Activated CD4-positive, alpha-beta memory T cell treated with anti-CD3 and anti-CD28 coated beads for 36 hours (primary cell): ENCODE results near the gene NSUN3. TPM values are rescaled to one million over a fixed set of nuclear protein-coding genes. Genes with fewer than 3 reads are reported as not detected.
"Not testable (repeated sequence)": the region's sequence is repeated elsewhere in the genome, so short reads cannot be mapped to it uniquely, and the experiment has no call there.

Experiments used
- CTCF ChIA-PET: fragments of 350-600 bp; sonication (Branson Sonifier 250); formaldehyde crosslinking; loops from one replicate; lab custom pipeline; 2021; ENCODE audit warnings: antibody characterized with exemption, inconsistent platforms; lab: Charles Lee
- POLR2A ChIA-PET: fragments of 350-600 bp; sonication (Branson Sonifier 250); formaldehyde crosslinking; loops from one replicate; lab custom pipeline; 2021; ENCODE audit warnings: antibody characterized with exemption; lab: Charles Lee
- DNase-seq: peaks from one replicate; pipeline ENCODE4 v3.0.0-alpha.2; 2020
- H3K27ac Mint-ChIP-seq: one replicate; pipeline ENCODE4 v1.8.0; 2021; ENCODE audit warnings: mixed read lengths
- H3K27me3 Mint-ChIP-seq: one replicate; pipeline ENCODE4 v1.8.0; 2021; ENCODE audit warnings: mixed read lengths
- H3K36me3 Mint-ChIP-seq: one replicate; pipeline ENCODE4 v1.8.0; 2021; ENCODE audit warnings: mixed read lengths
- H3K4me1 Mint-ChIP-seq: one replicate; pipeline ENCODE4 v1.8.0; 2021; ENCODE audit warnings: low read depth, mixed read lengths
- H3K4me3 Mint-ChIP-seq: one replicate; pipeline ENCODE4 v1.8.0; 2021; ENCODE audit warnings: mild to moderate bottlenecking, mixed read lengths
- H3K9me3 Mint-ChIP-seq: one replicate; pipeline ENCODE4 v1.8.0; 2021; ENCODE audit warnings: mixed read lengths
- intact Hi-C: fragments of 100-400 bp; cut with micrococcal nuclease; formaldehyde crosslinking; loops from one replicate; pipeline ENCODE4 v1.15.1; 2023
- total RNA-seq, 2 experiments: library from RNA; stranded (reverse); gene quantifications; one replicate each; pipeline ENCODE4 v1.2.3, GENCODE V29; 2021

NSUN3 gene
- total RNA-seq, 2 experiments from 2014 or later, result 15.3 to 16.2 TPM

DNA sequence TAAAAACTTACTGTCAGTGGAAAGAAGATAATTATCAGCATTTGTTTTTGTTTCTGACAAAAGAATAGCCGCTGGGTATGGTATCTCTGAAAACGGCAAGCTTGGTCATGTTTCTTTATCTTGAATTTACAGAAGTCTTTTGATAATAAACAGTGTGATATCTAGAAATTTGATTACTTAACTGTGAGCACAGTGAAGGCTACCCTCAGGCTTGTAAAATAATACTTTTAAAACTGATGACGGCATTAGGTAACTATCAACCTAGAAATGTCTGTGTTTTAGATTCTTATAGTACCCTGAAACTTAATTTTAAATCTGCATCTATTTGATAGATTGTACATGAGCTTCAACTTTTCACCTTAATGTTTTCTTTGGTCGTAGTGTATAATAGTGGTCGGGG is 43.4 kb downstream of the NSUN3 start:
- ChIA-PET CTCF (interaction anchor here (0.6 kb wide), 1 partner anchor 71 kb away, joined by 3 read pairs; no protein-coding TSS in a partner anchor), POLR2A (no interaction called here)
- Mint-ChIP-seq H3K4me1 (no peaks in the 10 kb centered on the region), H3K27me3 (no peaks in the 10 kb centered on the region), H3K36me3 (peaks cover 10% of the 10 kb centered on the region), H3K27ac (no peak overlapping the region), H3K9me3 (no peaks in the 10 kb centered on the region), H3K4me3 (no peak overlapping the region)
- no peak for DNase-seq
- intact Hi-C loops, result no loop called here

DNA sequence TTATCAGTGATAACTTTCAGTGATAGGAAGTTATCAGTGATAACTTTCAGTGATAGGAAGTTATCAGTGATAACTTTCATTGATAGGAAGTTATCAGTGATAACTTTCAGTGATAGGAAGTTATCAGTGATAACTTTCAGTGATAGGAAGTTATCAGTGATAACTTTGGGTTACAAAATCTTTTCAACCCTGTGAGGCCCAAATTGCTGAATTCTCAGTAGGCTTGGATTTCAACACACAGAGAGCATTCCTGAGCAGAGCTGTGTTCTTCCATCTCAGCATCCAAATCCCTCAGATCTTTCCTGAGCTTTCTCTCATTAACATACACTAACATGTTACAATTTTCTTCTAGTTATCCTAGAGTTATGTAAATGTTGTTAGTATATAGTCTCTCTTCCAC is 47.4 kb downstream of the NSUN3 start:
- H3K4me3 Mint-ChIP-seq, DNase-seq, POLR2A ChIA-PET, H3K27ac Mint-ChIP-seq, H3K27me3 Mint-ChIP-seq, CTCF ChIA-PET, intact Hi-C loops, H3K4me1 Mint-ChIP-seq, H3K9me3 Mint-ChIP-seq: not testable (repeated sequence)
- H3K36me3 Mint-ChIP-seq, result peaks cover 21% of the 10 kb centered on the region

DNA sequence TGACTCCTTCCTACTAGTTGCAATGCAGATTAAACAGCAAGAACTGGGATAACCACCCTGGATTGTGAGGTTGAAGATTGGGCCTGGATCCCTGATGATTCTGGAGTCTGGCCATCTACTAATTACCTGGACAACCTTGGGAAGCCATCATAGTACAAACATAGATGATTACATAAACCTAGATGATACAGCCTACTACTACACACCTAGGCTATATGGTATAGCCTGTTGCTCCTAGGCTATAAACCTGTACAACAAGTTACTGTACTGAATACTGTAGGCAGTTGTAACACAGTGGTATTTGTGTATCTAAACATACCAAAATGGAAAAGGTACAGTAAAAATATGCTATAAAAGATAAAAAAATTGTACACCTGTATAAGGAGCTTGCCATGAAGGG is 48.0 kb downstream of the NSUN3 start:
- POLR2A ChIA-PET, result no interaction called here
- no peaks in the 10 kb centered on the region for H3K4me1 Mint-ChIP-seq
- H3K36me3 Mint-ChIP-seq, result peaks cover 21% of the 10 kb centered on the region
- H3K27me3 Mint-ChIP-seq, result no peaks in the 10 kb centered on the region
- intact Hi-C loops, result no loop called here
- DNase-seq, result no peak
- H3K9me3 Mint-ChIP-seq, result no peaks in the 10 kb centered on the region
- H3K4me3 Mint-ChIP-seq, result no peak overlapping the region
- CTCF ChIA-PET, result no interaction called here
- H3K27ac Mint-ChIP-seq, result no peak overlapping the region

DNA sequence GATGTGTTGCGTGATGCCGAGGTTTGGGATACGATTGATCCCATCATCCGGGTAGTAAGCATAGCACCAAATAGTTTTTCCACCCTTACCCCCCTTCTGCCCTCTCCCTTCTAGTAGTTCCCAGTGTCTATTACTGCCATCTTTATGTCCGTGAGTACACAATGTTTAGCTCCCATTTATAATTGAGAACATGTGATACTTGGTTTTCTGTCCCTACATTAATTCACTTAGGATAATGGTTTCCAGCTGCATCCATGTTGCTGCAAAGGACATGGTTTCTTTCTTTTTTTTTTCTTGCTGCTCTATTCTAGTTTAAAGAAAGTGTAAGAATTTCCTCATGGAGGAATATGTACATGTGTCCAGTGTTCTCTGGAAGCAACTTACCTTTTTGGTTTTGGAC is 51.8 kb downstream of the NSUN3 start:
- H3K27ac Mint-ChIP-seq, result no peak overlapping the region
- CTCF ChIA-PET, result no interaction called here
- H3K4me3 Mint-ChIP-seq, result no peak overlapping the region
- H3K27me3 Mint-ChIP-seq, result no peaks in the 10 kb centered on the region
- intact Hi-C loops, result no loop called here
- H3K4me1 Mint-ChIP-seq, result no peaks in the 10 kb centered on the region
- DNase-seq, result no peak
- peaks cover 14% of the 10 kb centered on the region for H3K36me3 Mint-ChIP-seq
- POLR2A ChIA-PET, result interaction anchor here (0.6 kb wide), 1 partner anchor 18 kb away, joined by 3 read pairs; no protein-coding TSS in a partner anchor
- H3K9me3 Mint-ChIP-seq, result no peaks in the 10 kb centered on the region

DNA sequence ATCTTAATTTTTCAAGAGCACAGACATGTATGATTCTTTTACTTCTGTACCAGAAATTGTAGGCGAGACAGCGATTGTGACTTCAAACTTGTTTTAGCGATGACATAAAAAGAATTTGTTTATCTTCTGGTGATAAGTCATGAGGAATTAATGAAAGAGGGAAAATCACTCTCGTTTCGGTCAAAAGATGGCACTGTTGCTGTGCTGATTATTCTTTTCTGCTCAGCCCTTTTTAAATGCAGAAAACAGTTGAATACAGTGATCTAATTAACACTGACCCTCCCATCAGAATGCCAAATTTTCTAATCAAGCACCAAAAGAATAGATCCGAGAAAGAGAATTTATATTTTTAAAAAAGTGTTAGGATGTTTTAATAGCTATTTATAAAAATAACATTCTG is 52.6 kb downstream of the NSUN3 start:
- peaks cover 14% of the 10 kb centered on the region for H3K36me3 Mint-ChIP-seq
- no peak overlapping the region for H3K27ac Mint-ChIP-seq
- DNase-seq, result no peak
- intact Hi-C loops, result no loop called here
- ChIA-PET POLR2A (no interaction called here), CTCF (no interaction called here)
- H3K4me3 Mint-ChIP-seq, result no peak overlapping the region
- H3K27me3 Mint-ChIP-seq, result no peaks in the 10 kb centered on the region
- H3K4me1 Mint-ChIP-seq, result no peaks in the 10 kb centered on the region
- no peaks in the 10 kb centered on the region for H3K9me3 Mint-ChIP-seq

DNA sequence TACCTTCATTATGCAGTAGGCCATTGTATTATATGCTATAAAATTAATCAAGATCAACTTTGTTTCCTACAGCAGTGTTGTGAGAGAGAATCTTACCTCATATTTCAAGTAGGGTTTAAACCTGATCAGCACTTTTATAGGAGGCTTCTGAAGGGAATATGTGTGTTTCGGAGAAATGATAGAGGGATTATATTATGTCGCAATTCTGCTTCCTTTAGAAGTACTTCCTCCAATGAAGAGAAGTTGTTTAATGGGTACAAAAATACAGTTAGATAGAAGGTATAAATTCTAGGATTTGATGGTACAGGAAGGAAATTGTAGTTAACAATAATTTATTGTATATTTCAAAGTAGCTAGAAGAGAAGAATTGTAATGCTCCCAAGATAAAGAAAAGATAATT is 54.9 kb downstream of the NSUN3 start:
- H3K4me1 Mint-ChIP-seq, result no peaks in the 10 kb centered on the region
- H3K9me3 Mint-ChIP-seq, result no peaks in the 10 kb centered on the region
- ChIA-PET POLR2A (no interaction called here), CTCF (no interaction called here)
- intact Hi-C loops, result no loop called here
- no peaks in the 10 kb centered on the region for H3K27me3 Mint-ChIP-seq
- H3K27ac Mint-ChIP-seq, result no peak overlapping the region
- H3K36me3 Mint-ChIP-seq, result peaks cover 9% of the 10 kb centered on the region
- no peak for DNase-seq
- H3K4me3 Mint-ChIP-seq, result no peak overlapping the region

DNA sequence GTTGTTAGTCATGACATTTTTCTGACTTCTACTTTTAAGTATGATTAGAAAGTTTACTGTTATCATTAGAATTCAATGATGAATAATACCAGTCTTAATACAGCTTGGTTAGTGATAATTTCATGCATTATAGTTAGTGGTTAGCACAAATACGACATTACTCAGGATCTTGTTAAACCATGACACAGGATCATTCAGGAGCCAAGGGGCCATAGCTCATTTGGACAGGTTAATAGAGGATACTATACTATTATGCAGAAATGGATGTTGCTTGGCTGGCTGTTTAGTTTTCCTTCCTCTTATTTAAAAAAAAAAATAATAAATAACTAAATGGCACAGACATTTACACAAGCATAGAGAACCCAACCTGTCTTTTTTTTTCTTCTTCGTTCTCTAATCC is 55.5 kb downstream of the NSUN3 start:
- POLR2A ChIA-PET, result no interaction called here
- intact Hi-C loops, result no loop called here
- Mint-ChIP-seq H3K4me3 (no peak overlapping the region), H3K9me3 (no peaks in the 10 kb centered on the region), H3K27ac (no peak overlapping the region), H3K36me3 (peaks cover 7% of the 10 kb centered on the region), H3K4me1 (no peaks in the 10 kb centered on the region), H3K27me3 (no peaks in the 10 kb centered on the region)
- no peak for DNase-seq
- CTCF ChIA-PET, result interaction anchor here (0.6 kb wide), 1 partner anchor 55 kb away, joined by 3 read pairs; no protein-coding TSS in a partner anchor

DNA sequence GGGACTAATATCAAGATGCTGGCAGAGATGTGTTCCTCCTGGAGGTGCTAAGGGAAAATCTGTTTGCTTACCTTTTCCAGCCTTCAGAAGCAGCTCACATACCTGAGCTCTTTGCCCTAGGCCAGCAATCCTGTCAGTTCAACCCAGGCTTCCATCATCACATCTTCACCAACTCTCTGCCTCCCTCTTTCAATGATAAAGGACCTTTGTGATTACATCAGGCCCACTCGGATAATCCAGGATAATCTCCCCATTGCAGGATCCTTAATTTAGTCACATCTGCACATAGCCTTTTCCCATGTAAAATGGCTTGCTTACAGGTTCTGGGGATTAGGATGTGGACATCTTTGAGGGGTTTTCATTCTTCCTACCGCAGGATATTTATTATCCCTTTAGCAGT is 58.3 kb downstream of the NSUN3 start:
- H3K27ac Mint-ChIP-seq, result no peak overlapping the region
- H3K9me3 Mint-ChIP-seq, result no peaks in the 10 kb centered on the region
- no peaks in the 10 kb centered on the region for H3K27me3 Mint-ChIP-seq
- ChIA-PET POLR2A (no interaction called here), CTCF (no interaction called here)
- no peak overlapping the region for H3K4me3 Mint-ChIP-seq
- no peaks in the 10 kb centered on the region for H3K4me1 Mint-ChIP-seq
- H3K36me3 Mint-ChIP-seq, result peaks cover 2% of the 10 kb centered on the region
- intact Hi-C loops, result no loop called here
- no peak for DNase-seq

DNA sequence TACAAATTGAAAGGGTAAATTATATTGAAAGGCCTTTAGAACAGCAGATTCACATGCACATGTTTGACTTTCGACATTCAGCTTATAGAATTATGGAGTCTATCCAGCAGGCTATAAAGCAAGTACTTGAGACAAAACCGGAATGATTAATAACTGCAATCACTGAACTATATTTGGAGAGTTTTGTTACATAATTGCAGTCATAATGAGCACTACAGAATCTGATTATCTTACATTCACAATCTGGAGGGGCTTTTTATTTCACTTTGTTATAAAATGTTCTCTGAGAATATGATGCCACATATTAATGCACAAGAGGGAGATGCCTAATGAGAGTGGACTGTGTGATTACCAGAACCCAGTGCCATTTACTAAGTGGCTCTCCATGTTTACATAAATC is 64.3 kb downstream of the NSUN3 start:
- Mint-ChIP-seq H3K36me3 (peaks cover 16% of the 10 kb centered on the region), H3K4me3 (no peak overlapping the region)
- CTCF ChIA-PET, result no interaction called here

DNA sequence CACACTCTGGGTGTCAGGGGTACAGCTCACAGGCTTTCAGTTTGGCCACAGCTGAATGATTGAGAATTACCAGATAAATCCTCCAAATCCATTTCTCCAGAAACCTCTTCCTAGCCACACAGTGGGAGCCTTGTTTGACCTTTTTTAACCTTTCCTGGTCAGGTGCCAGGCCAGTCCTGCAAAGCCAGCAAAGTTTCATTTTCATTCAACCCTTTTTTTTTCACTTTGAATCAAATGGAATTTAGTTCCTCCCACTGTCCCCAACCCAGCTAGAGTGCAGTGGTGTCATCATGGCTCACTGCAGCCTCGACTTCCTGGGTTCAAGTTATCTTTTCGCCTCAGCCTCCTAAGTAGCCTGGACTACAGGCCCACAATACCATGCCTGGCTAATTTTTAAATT is 67.8 kb downstream of the NSUN3 start:
- no peaks in the 10 kb centered on the region for H3K27me3 Mint-ChIP-seq
- H3K36me3 Mint-ChIP-seq, result peaks cover 16% of the 10 kb centered on the region
- no peak overlapping the region for H3K27ac Mint-ChIP-seq
- POLR2A ChIA-PET, result no interaction called here
- peaks cover 3% of the 10 kb centered on the region for H3K4me1 Mint-ChIP-seq
- DNase-seq, result peak; percentile 12
- CTCF ChIA-PET, result no interaction called here
- H3K9me3 Mint-ChIP-seq, result no peaks in the 10 kb centered on the region
- H3K4me3 Mint-ChIP-seq, result no peak overlapping the region
- intact Hi-C loops, result no loop called here

More for the DNA sequence above, 64.3 kb downstream of the NSUN3 start:
- H3K4me1 Mint-ChIP-seq, result peaks cover 3% of the 10 kb centered on the region
- no peaks in the 10 kb centered on the region for H3K27me3 Mint-ChIP-seq
- H3K27ac Mint-ChIP-seq, result no peak overlapping the region
- intact Hi-C loops, result no loop called here
- POLR2A ChIA-PET, result no interaction called here
- H3K9me3 Mint-ChIP-seq, result no peaks in the 10 kb centered on the region
- DNase-seq, result no peak

DNA sequence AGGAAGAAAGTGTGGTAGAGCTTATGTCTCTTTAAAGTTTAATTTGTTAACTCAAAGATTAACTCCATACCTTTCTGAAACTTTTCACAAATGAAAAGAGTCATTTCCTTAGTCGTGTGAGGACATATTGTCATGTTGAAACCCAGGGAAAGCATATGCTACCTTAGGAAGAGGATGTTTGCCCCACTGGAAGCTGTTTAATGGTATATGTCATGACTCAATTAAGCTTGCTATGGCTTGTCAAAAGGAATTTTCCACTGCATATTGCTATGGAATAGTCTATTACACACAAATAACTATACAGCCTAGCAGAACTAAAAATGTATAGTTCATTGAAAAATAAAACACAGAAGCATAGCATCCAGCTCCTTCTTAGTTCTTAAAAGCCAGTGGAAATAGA is 69.9 kb downstream of the NSUN3 start:
- Mint-ChIP-seq H3K27me3 (no peaks in the 10 kb centered on the region), H3K36me3 (peaks cover 5% of the 10 kb centered on the region), H3K27ac (no peak overlapping the region), H3K9me3 (no peaks in the 10 kb centered on the region), H3K4me3 (no peak overlapping the region), H3K4me1 (peaks cover 3% of the 10 kb centered on the region)
- DNase-seq, result no peak
- ChIA-PET CTCF (interaction anchor here (0.9 kb wide), 1 partner anchor 128 kb away, joined by 3 read pairs; no protein-coding TSS in a partner anchor), POLR2A (interaction anchor here (0.6 kb wide), 1 partner anchor 18 kb away, joined by 3 read pairs; no protein-coding TSS in a partner anchor)
- intact Hi-C loops, result no loop called here

DNA sequence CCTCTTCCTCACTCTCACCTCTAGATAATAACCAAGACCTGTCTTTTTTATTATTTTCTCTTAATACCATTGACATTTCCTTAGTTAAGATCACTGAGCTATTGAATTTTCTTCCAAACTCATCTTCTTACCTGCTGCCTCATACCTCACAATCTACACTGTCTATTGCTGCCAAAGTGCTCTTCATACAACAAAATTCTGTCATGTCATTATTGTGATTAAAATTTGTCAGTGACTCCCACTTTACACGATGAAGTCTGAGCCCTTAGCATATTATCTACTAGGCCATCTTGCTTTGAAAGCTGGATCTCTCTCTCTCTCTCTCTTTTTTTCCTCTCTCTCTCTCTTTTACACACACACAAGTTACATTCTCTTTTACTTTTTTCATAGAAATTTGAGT is 73.3 kb downstream of the NSUN3 start:
- Mint-ChIP-seq H3K27me3 (no peaks in the 10 kb centered on the region), H3K4me1 (no peaks in the 10 kb centered on the region), H3K36me3 (no peaks in the 10 kb centered on the region), H3K9me3 (no peaks in the 10 kb centered on the region), H3K27ac (no peak overlapping the region), H3K4me3 (no peak overlapping the region)
- DNase-seq, result no peak
- CTCF ChIA-PET, result no interaction called here
- POLR2A ChIA-PET, result no interaction called here
- intact Hi-C loops, result no loop called here

DNA sequence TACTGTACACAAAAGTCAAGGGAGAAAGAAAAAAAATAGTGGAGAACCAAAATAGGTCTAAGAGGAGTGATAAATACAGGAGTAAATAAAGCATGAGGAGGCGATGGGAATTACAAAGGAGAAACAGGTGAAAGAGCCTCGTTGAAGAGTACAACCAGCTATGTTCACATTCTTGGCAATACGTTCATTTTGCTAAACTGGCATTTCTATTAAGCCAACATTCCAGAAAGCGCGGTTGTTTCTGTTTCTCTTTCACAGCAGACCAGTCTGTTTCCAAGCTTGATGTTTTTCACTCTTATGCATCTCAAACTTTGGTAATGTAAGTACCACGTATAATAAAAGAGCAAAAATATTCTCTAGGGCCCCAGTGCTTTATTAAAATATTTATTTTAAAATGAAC is 74.5 kb downstream of the NSUN3 start:
- H3K27ac Mint-ChIP-seq, result no peak overlapping the region
- intact Hi-C loops, result no loop called here
- H3K9me3 Mint-ChIP-seq, result no peaks in the 10 kb centered on the region
- no peaks in the 10 kb centered on the region for H3K4me1 Mint-ChIP-seq
- DNase-seq, result no peak
- no peak overlapping the region for H3K4me3 Mint-ChIP-seq
- CTCF ChIA-PET, result no interaction called here
- POLR2A ChIA-PET, result no interaction called here
- no peaks in the 10 kb centered on the region for H3K27me3 Mint-ChIP-seq
- no peaks in the 10 kb centered on the region for H3K36me3 Mint-ChIP-seq
